ENCODE results near the gene MLLT6.

DNA sequence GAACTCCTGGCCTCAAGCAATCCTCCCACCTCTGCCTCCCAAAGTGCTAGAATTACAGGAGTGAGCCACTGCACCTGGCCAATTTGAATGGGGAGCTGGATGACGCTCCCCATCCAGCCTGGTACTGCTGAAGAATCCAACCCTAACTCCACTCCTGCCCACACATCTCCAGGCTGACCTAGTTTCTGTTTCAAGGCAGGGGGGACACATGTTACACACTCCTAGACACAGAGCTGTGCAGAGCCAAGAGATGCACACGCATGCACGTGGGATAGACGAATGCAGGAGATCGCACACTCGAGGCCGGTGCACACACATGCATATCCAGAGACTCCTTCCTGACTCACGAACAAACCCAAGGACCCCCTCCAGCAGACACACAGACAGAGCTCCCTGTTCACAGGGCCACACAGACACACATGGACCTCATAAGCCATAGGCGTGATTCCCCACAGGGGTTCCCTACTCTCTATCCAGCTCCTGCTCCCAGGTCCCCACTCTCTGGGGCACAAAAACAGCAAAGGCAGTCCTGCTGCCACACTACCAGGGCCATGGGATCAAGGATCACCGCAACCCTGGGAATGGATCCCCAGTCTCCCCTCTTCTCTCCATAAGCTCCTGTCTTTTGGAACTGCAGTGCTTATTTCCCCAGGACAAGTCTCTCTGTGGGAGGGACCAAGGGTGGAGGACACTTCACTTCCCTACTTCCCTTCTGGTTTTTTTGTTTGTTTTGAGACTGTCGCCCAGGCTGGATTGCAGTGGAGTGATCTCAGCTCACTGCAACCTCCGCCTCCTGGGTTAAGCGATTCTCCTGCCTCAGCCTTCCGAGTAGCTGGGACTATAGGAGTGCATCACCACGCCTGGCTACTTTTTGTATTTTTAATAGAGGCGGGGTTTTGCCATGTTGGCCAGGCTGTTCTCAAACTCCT is 44.7 kb upstream of the MLLT6 start:
- TF ChIP-seq ZNF274 (IDR thresholded peaks at IDR 0.05; ENCODE audit: insufficient read depth, insufficient read length) (no peak), YY1 (IDR thresholded peaks at IDR 0.05; ENCODE audit: low read depth, low read length) (no peak), POLR2AphosphoS5 (IDR thresholded peaks at IDR 0.05; ENCODE audit: low read length) (no peak)
- TF ChIP-seq, protein P1, sequence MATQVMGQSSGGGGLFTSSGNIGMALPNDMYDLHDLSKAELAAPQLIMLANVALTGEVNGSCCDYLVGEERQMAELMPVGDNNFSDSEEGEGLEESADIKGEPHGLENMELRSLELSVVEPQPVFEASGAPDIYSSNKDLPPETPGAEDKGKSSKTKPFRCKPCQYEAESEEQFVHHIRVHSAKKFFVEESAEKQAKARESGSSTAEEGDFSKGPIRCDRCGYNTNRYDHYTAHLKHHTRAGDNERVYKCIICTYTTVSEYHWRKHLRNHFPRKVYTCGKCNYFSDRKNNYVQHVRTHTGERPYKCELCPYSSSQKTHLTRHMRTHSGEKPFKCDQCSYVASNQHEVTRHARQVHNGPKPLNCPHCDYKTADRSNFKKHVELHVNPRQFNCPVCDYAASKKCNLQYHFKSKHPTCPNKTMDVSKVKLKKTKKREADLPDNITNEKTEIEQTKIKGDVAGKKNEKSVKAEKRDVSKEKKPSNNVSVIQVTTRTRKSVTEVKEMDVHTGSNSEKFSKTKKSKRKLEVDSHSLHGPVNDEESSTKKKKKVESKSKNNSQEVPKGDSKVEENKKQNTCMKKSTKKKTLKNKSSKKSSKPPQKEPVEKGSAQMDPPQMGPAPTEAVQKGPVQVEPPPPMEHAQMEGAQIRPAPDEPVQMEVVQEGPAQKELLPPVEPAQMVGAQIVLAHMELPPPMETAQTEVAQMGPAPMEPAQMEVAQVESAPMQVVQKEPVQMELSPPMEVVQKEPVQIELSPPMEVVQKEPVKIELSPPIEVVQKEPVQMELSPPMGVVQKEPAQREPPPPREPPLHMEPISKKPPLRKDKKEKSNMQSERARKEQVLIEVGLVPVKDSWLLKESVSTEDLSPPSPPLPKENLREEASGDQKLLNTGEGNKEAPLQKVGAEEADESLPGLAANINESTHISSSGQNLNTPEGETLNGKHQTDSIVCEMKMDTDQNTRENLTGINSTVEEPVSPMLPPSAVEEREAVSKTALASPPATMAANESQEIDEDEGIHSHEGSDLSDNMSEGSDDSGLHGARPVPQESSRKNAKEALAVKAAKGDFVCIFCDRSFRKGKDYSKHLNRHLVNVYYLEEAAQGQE (IDR thresholded peaks at IDR 0.05; ENCODE audit: low read depth, low read length): no peak
- TF ChIP-seq, protein P2, sequence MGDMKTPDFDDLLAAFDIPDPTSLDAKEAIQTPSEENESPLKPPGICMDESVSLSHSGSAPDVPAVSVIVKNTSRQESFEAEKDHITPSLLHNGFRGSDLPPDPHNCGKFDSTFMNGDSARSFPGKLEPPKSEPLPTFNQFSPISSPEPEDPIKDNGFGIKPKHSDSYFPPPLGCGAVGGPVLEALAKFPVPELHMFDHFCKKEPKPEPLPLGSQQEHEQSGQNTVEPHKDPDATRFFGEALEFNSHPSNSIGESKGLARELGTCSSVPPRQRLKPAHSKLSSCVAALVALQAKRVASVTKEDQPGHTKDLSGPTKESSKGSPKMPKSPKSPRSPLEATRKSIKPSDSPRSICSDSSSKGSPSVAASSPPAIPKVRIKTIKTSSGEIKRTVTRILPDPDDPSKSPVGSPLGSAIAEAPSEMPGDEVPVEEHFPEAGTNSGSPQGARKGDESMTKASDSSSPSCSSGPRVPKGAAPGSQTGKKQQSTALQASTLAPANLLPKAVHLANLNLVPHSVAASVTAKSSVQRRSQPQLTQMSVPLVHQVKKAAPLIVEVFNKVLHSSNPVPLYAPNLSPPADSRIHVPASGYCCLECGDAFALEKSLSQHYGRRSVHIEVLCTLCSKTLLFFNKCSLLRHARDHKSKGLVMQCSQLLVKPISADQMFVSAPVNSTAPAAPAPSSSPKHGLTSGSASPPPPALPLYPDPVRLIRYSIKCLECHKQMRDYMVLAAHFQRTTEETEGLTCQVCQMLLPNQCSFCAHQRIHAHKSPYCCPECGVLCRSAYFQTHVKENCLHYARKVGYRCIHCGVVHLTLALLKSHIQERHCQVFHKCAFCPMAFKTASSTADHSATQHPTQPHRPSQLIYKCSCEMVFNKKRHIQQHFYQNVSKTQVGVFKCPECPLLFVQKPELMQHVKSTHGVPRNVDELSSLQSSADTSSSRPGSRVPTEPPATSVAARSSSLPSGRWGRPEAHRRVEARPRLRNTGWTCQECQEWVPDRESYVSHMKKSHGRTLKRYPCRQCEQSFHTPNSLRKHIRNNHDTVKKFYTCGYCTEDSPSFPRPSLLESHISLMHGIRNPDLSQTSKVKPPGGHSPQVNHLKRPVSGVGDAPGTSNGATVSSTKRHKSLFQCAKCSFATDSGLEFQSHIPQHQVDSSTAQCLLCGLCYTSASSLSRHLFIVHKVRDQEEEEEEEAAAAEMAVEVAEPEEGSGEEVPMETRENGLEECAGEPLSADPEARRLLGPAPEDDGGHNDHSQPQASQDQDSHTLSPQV (IDR thresholded peaks at IDR 0.05): no peak
